A673 (cell line): Measurements from ENCODE around the gene SPG7. TPM values are rescaled to one million over a fixed set of nuclear protein-coding genes. Genes with fewer than 3 reads are reported as not detected.

Experiments
- BruUV-seq: library from RNA; stranded (reverse); fragments of 400-500 nt; replicated peaks from 2 replicates; lab custom pipeline; 2021; lab: Mats Ljungman, UMichigan
- CTCF ChIA-PET: fragments of 300-600 bp; sonication (Branson Sonifier 250); formaldehyde crosslinking; loops from one replicate; lab custom pipeline; 2022; ENCODE audit warnings: antibody characterized with exemption; lab: Charles Lee
- POLR2A ChIA-PET: fragments of 300-600 bp; sonication (Branson Sonifier 250); formaldehyde crosslinking; loops from one replicate; lab custom pipeline; 2022; ENCODE audit warnings: antibody characterized with exemption; ENCODE audit not compliant: low non-redundant PET; lab: Charles Lee
- DNase-seq: peaks from one replicate; pipeline ENCODE4 v3.0.0-alpha.2; 2015; ENCODE audit warnings: low spot score
- H3K27ac ChIP-seq: fragments of 200-600 bp; sonication (generic); 2 replicates; pipeline ENCODE4 v1.5.1; 2016; ENCODE audit warnings: mixed run types, low read depth, mild to moderate bottlenecking, mixed read lengths, antibody characterized with exemption, low read length; ENCODE audit not compliant: poor library complexity, severe bottlenecking
- H3K27me3 ChIP-seq: fragments of 200-600 bp; sonication (generic); replicated peaks from 2 replicates; pipeline ENCODE4 v1.6.1; 2017; ENCODE audit warnings: mixed run types, low read depth, mild to moderate bottlenecking, mixed read lengths, antibody characterized with exemption, low read length; ENCODE audit not compliant: insufficient read depth, poor library complexity
- H3K36me3 ChIP-seq: fragments of 200-600 bp; sonication (generic); 2 replicates; pipeline ENCODE4 v1.6.1; 2016; ENCODE audit warnings: mixed run types, mild to moderate bottlenecking, mixed read lengths, antibody characterized with exemption, low read length; ENCODE audit not compliant: insufficient read depth, poor library complexity, severe bottlenecking
- H3K4me1 ChIP-seq: fragments of 200-600 bp; sonication (generic); 2 replicates; pipeline ENCODE4 v1.6.1; 2017; ENCODE audit warnings: mixed run types, mild to moderate bottlenecking, mixed read lengths, antibody characterized with exemption, low read length; ENCODE audit not compliant: insufficient read depth, poor library complexity, severe bottlenecking
- H3K4me3 ChIP-seq: fragments of 200-600 bp; sonication (generic); 2 replicates; pipeline ENCODE4 v1.5.1; 2016; ENCODE audit warnings: low read depth, mixed run types, mild to moderate bottlenecking, mixed read lengths, low read length; ENCODE audit not compliant: poor library complexity, severe bottlenecking
- H3K9me3 ChIP-seq: fragments of 200-600 bp; sonication (generic); 2 replicates; pipeline ENCODE4 v1.6.1; 2016; ENCODE audit warnings: mixed run types, low read depth, mild to moderate bottlenecking, mixed read lengths, antibody characterized with exemption, low read length; ENCODE audit not compliant: poor library complexity, severe bottlenecking
- EZH2 ChIP-seq: fragments of 200-600 bp; sonication (generic); IDR thresholded peaks from 2 replicates; pipeline ENCODE4 v1.6.1; 2017; ENCODE audit warnings: borderline replicate concordance, low read depth, mild to moderate bottlenecking, mixed read lengths, antibody characterized with exemption, low read length; ENCODE audit not compliant: poor library complexity, severe bottlenecking
- intact Hi-C: fragments of 100-400 bp; cut with micrococcal nuclease; formaldehyde crosslinking; loops from one replicate; pipeline ENCODE4 v1.10.0; 2022; ENCODE audit not compliant: unreplicated experiment
- total RNA-seq: library from RNA; stranded (reverse); gene quantifications from 2 replicates; pipeline ENCODE4 v1.2.3, GENCODE V29; 2021
- TF ChIP-seq, protein P1 (sequence below): fragments of 300-800, 200-600 bp; sonication (generic); conservative IDR thresholded peaks from 2 replicates; pipeline ENCODE4 v1.5.1; 2017; ENCODE audit warnings: low read depth, mild to moderate bottlenecking, antibody characterized with exemption, low read length, moderate library complexity, mixed read lengths

The SPG7 gene
- total RNA-seq, 1 experiment from 2014 or later, result 113 TPM

DNA sequence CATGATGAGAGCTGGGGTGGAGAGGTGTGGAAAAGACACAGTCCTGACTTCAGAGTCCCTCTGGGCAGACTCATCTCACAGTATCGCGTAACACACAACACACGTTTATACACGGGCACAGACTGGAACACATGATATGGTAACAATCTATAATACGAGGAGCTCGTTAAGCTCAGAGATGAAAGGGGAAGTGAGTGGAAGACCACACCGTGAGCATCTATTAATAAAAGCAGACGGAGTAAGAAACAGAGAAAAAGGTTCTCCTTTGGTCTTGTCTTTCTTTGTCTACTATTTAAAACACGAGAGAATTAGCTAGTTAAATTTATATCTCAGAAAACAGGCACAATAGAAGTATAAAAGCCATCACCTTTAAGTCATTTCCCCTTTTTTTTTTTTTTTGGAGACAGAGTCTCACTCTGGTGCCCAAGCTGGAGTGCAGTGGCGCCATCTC, 31.4 kb upstream of the SPG7 start:
- no peak overlapping the region for H3K27ac ChIP-seq
- POLR2A ChIA-PET, result no interaction called here
- no TSS peak for BruUV-seq

GRCh38 chr16:89478576-89479221, 29.5 kb upstream of the SPG7 start:
- ChIA-PET POLR2A (no interaction called here), CTCF (no interaction called here)
- no peaks in the 10 kb centered on the region for H3K27me3 ChIP-seq
- H3K9me3 ChIP-seq, result no peaks in the 10 kb centered on the region
- intact Hi-C loops, result no loop called here
- no TSS peak for BruUV-seq
- DNase-seq, result no peak
- H3K36me3 ChIP-seq, result peaks cover 7% of the 10 kb centered on the region
- H3K27ac ChIP-seq, result no peak overlapping the region
- no peak for TF ChIP-seq EZH2
- TF ChIP-seq, protein P1, sequence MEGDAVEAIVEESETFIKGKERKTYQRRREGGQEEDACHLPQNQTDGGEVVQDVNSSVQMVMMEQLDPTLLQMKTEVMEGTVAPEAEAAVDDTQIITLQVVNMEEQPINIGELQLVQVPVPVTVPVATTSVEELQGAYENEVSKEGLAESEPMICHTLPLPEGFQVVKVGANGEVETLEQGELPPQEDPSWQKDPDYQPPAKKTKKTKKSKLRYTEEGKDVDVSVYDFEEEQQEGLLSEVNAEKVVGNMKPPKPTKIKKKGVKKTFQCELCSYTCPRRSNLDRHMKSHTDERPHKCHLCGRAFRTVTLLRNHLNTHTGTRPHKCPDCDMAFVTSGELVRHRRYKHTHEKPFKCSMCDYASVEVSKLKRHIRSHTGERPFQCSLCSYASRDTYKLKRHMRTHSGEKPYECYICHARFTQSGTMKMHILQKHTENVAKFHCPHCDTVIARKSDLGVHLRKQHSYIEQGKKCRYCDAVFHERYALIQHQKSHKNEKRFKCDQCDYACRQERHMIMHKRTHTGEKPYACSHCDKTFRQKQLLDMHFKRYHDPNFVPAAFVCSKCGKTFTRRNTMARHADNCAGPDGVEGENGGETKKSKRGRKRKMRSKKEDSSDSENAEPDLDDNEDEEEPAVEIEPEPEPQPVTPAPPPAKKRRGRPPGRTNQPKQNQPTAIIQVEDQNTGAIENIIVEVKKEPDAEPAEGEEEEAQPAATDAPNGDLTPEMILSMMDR, result no peak
- peaks cover 23% of the 10 kb centered on the region for H3K4me1 ChIP-seq
- no peak overlapping the region for H3K4me3 ChIP-seq

More for the DNA sequence above, 31.4 kb upstream of the SPG7 start:
- H3K27me3 ChIP-seq, result no peaks in the 10 kb centered on the region
- DNase-seq, result no peak
- no peak for TF ChIP-seq EZH2
- TF ChIP-seq, protein P1, result no peak
- H3K4me1 ChIP-seq, result peaks cover 16% of the 10 kb centered on the region
- no peaks in the 10 kb centered on the region for H3K9me3 ChIP-seq
- H3K4me3 ChIP-seq, result no peak overlapping the region
- CTCF ChIA-PET, result no interaction called here
- intact Hi-C loops, result no loop called here
- H3K36me3 ChIP-seq, result no peaks in the 10 kb centered on the region

DNA sequence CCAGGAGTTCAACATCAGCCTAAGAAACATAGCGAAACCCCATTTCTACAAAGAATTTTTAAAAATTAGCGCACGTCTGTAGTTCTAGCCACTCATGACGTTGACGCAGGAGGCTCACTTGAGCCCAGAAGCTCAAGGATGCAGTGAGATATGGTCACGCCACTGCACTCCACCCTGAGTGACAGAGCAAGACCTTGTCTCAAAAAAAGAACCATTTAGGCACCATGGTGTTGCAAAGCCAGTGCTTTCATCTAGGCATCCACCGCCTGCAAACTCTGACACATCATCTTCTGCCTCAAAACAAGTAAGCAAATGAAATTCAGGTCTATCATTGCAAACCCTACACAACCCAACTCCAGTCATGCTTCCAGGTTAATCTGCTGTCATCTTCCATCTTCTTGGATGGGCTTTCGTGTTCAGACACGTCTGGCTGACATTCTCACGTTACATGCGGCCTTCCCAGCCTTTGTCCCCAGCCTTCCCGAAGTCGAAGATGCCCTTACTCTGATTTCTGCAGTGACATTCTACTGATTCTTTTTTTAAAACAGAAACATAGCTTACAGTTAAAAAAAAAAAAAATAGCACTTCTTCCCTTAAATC, 26.7 kb upstream of the SPG7 start:
- H3K27ac ChIP-seq, result no peak overlapping the region
- H3K4me3 ChIP-seq, result no peak overlapping the region
- CTCF ChIA-PET, result no interaction called here
- POLR2A ChIA-PET, result no interaction called here
- H3K27me3 ChIP-seq, result no peaks in the 10 kb centered on the region
- intact Hi-C loops, result no loop called here
- no peak for TF ChIP-seq EZH2
- TF ChIP-seq, protein P1, result no peak
- peaks cover 38% of the 10 kb centered on the region for H3K4me1 ChIP-seq
- no peak for DNase-seq
- peaks cover 7% of the 10 kb centered on the region for H3K36me3 ChIP-seq
- no peaks in the 10 kb centered on the region for H3K9me3 ChIP-seq
- no TSS peak for BruUV-seq
